CD14-positive monocyte (primary cell): ENCODE data around the gene ASPHD2. TPM values are rescaled to one million over a fixed set of nuclear protein-coding genes. Genes with fewer than 3 reads are reported as not detected.
A peak's percentile ranks its signal among the peaks of the same experiment; 100 is the strongest.

Experiments used
- DNase-seq, 3 donors: peaks; one replicate each; pipeline ENCODE4 v3.0.0-alpha.2; 2011 to 2022
- H2AFZ ChIP-seq: 2 replicates; pipeline ENCODE4 v1.6.0; 2012; ENCODE audit warnings: mild to moderate bottlenecking, low read depth, low read length, inconsistent platforms; ENCODE audit not compliant: insufficient read depth, poor library complexity, severe bottlenecking
- H3K27ac ChIP-seq, 2 donors: 1 replicate in 1 of 2; 2 replicates in 1 of 2; pipeline ENCODE4 v1.5.1; 2012 to 2013; ENCODE audit warnings: low read length in 2 of 2, control low read depth in 1 of 2, inconsistent platforms in 1 of 2, low read depth in 1 of 2, mild to moderate bottlenecking in 1 of 2
- H3K27me3 ChIP-seq, 2 donors: one replicate each; pipeline versions ENCODE4 v1.6.0 to v1.6.1; 2011 to 2013; ENCODE audit warnings: low read length in 2 of 2; ENCODE audit not compliant: control insufficient read depth in 2 of 2, insufficient read depth in 2 of 2
- H3K36me3 ChIP-seq, 2 donors: replicated peaks in 1 of 2; 1 replicate in 1 of 2; 2 replicates in 1 of 2; pipeline versions ENCODE4 v1.5.1 to v1.6.1; 2012 to 2013; ENCODE audit warnings: low read length in 2 of 2, control low read depth in 1 of 2, inconsistent platforms in 1 of 2, mild to moderate bottlenecking in 1 of 2; ENCODE audit not compliant: insufficient read depth in 2 of 2, control insufficient read depth in 1 of 2
- H3K4me1 ChIP-seq, 2 donors: 1 replicate in 1 of 2; 2 replicates in 1 of 2; pipeline versions ENCODE4 v1.5.1 to v1.6.1; 2012 to 2013; ENCODE audit warnings: low read length in 2 of 2, control low read depth in 1 of 2, inconsistent platforms in 1 of 2, mild to moderate bottlenecking in 1 of 2, moderate library complexity in 1 of 2; ENCODE audit not compliant: insufficient read depth in 2 of 2, control insufficient read depth in 1 of 2
- H3K4me2 ChIP-seq: replicated peaks from 2 replicates; pipeline ENCODE3; 2012; ENCODE audit warnings: low read length, moderate library complexity, mild to moderate bottlenecking; ENCODE audit not compliant: poor library complexity, severe bottlenecking; ENCODE audit errors: extremely low read depth
- H3K4me3 ChIP-seq, 3 experiments: fragments of 200-600 bp in 1 of 3; sonication (generic) in 1 of 3; replicated peaks in 1 of 3; 1 replicate in 2 of 3; 2 replicates in 1 of 3; pipeline ENCODE4 v1.5.1; 2011 to 2013; ENCODE audit warnings: low read length in 3 of 3, mild to moderate bottlenecking in 3 of 3, control low read depth in 2 of 3, low read depth in 2 of 3, inconsistent platforms in 1 of 3, moderate library complexity in 1 of 3
- H3K79me2 ChIP-seq: 2 replicates; pipeline ENCODE4 v1.6.0; 2012; ENCODE audit warnings: mild to moderate bottlenecking, control low read depth, inconsistent platforms, low read length, moderate library complexity; ENCODE audit not compliant: insufficient read depth
- H3K9ac ChIP-seq: 2 replicates; pipeline ENCODE4 v1.6.0; 2017; ENCODE audit warnings: low read length, mild to moderate bottlenecking; ENCODE audit not compliant: insufficient read depth, poor library complexity, severe bottlenecking
- H3K9me3 ChIP-seq, 2 donors: replicated peaks in 1 of 2; 1 replicate in 1 of 2; 2 replicates in 1 of 2; pipeline versions ENCODE4 v1.5.1 to v1.6.1; 2012 to 2013; ENCODE audit warnings: low read length in 2 of 2, control low read depth in 1 of 2; ENCODE audit not compliant: control insufficient read depth in 1 of 2, insufficient read depth in 1 of 2
- H4K20me1 ChIP-seq: 2 replicates; pipeline ENCODE4 v1.6.0; 2012; ENCODE audit warnings: mild to moderate bottlenecking, low read length, control low read depth, moderate library complexity; ENCODE audit not compliant: insufficient read depth
- H3K27ac Mint-ChIP-seq, 7 donors: one replicate each; pipeline ENCODE4 v1.8.0; 2020; ENCODE audit warnings: mild to moderate bottlenecking in 7 of 7, mixed read lengths in 7 of 7, moderate library complexity in 6 of 7, inconsistent platforms in 2 of 7
- H3K27me3 Mint-ChIP-seq, 3 donors: one replicate each; pipeline ENCODE4 v1.8.0; 2021 to 2022; ENCODE audit warnings: low read depth in 3 of 3, mild to moderate bottlenecking in 3 of 3, mixed read lengths in 3 of 3, moderate library complexity in 3 of 3, inconsistent platforms in 1 of 3
- H3K36me3 Mint-ChIP-seq, 2 donors: one replicate each; pipeline ENCODE4 v1.8.0; 2020; ENCODE audit warnings: mixed read lengths in 2 of 2, inconsistent platforms in 1 of 2, mild to moderate bottlenecking in 1 of 2
- H3K4me1 Mint-ChIP-seq: one replicate; pipeline ENCODE4 v1.8.0; 2020; ENCODE audit warnings: mild to moderate bottlenecking, mixed read lengths
- H3K4me3 Mint-ChIP-seq, 2 donors: one replicate each; pipeline ENCODE4 v1.8.0; 2020; ENCODE audit warnings: mild to moderate bottlenecking in 2 of 2, mixed read lengths in 2 of 2, moderate library complexity in 1 of 2
- H3K9me3 Mint-ChIP-seq, 7 donors: one replicate each; pipeline ENCODE4 v1.8.0; 2020 to 2022; ENCODE audit warnings: mixed read lengths in 7 of 7, mild to moderate bottlenecking in 6 of 7, moderate library complexity in 6 of 7, inconsistent platforms in 2 of 7
- CTCF ChIP-seq: fragments of 200-600 bp; IDR thresholded peaks from one replicate; pipeline ENCODE4 v1.8.0; 2022; ENCODE audit warnings: antibody characterized with exemption, mild to moderate bottlenecking
- WGBS: methylation state at CpG from one replicate; pipeline ENCODE4 v1.1.5; 2013; ENCODE audit warnings: missing lambda C conversion rate; ENCODE audit not compliant: insufficient coverage; 5-methylcytosine and 5-hydroxymethylcytosine counted together
- intact Hi-C, 2 donors: fragments of 100-400 bp; cut with micrococcal nuclease; formaldehyde crosslinking; loops; one replicate each; pipeline versions ENCODE4 v1.15.0 to v1.15.1; 2023
- polyA plus RNA-seq, 3 donors: library from polyadenylated mRNA; depleted of rRNA in 1 of 3; unstranded in 2 of 3; stranded (reverse) in 1 of 3; fragments of 300-500 nt in 2 of 3; fragments of >200 nt in 1 of 3; fragmentation: Illumina TruSeq in 2 of 3; gene quantifications; 1 replicate in 2 of 3; 2 replicates in 1 of 3; pipeline ENCODE4 v1.2.3, GENCODE V29; 2012 to 2021

The ASPHD2 gene
- polyA plus RNA-seq, 3 donors: 2.6 to 6.2 (median 4.1) TPM

- Histone ChIP-seq H3K4me2 (no peak overlapping the region), H3K9me3 (no peaks in the 10 kb centered on the region), H3K27ac (no peak overlapping the region), H3K79me2 (peaks cover 45% of the 10 kb centered on the region), H3K9ac (no peak overlapping the region), H3K4me1 (peaks cover 41 to 46% of the 10 kb centered on the region in 2 donors), H4K20me1 (no peaks in the 10 kb centered on the region), H2AFZ (no peak overlapping the region), H3K4me3 (no peak overlapping the region), H3K36me3 (peaks cover 24 to 34% of the 10 kb centered on the region in 2 donors), H3K27me3 (no peaks in the 10 kb centered on the region)
- Mint-ChIP-seq H3K4me1 (peaks cover 47% of the 10 kb centered on the region), H3K27ac (peak overlapping the region in 2 of 7 donors; percentile 59 to 64), H3K36me3 (peaks cover 27 to 32% of the 10 kb centered on the region in 2 donors), H3K4me3 (no peak overlapping the region), H3K9me3 (no peaks in the 10 kb centered on the region), H3K27me3 (no peaks in the 10 kb centered on the region)
- no peak for TF ChIP-seq CTCF
- intact Hi-C loops: no loop called here
- DNase-seq: no peak
- WGBS: 77% methylated on average over 7 of the region's 7 CpGs
Measured at GRCh38 chr22:26485013-26485412, 56.0 kb downstream of the ASPHD2 start.

GRCh38 chr22:26485806-26486390, 56.8 kb downstream of the ASPHD2 start:
- Histone ChIP-seq H3K9ac (no peak overlapping the region), H2AFZ (no peak overlapping the region), H3K4me3 (no peak overlapping the region), H3K4me2 (no peak overlapping the region), H3K36me3 (peaks cover 32 to 43% of the 10 kb centered on the region in 2 donors), H4K20me1 (no peaks in the 10 kb centered on the region), H3K27ac (no peak overlapping the region), H3K4me1 (peaks cover 32 to 37% of the 10 kb centered on the region in 2 donors), H3K9me3 (no peaks in the 10 kb centered on the region), H3K27me3 (no peaks in the 10 kb centered on the region), H3K79me2 (peaks cover 39% of the 10 kb centered on the region)
- H3K9me3 Mint-ChIP-seq: no peaks in the 10 kb centered on the region
- peaks cover 32 to 41% of the 10 kb centered on the region in 2 donors for H3K36me3 Mint-ChIP-seq
- no peaks in the 10 kb centered on the region for H3K27me3 Mint-ChIP-seq
- H3K4me3 Mint-ChIP-seq: no peak overlapping the region
- intact Hi-C loops: no loop called here
- no CpG with 5 or more reads among the region's 3 CpGs for WGBS
- peaks cover 39% of the 10 kb centered on the region for H3K4me1 Mint-ChIP-seq
- peak overlapping the region in 2 of 7 donors; percentile 17 to 59 for H3K27ac Mint-ChIP-seq
- no peak for DNase-seq
- no peak for TF ChIP-seq CTCF
